GM18861 (cell line): ENCODE results near the gene SYNGR3.
"Not testable (repeated sequence)": the region's sequence is repeated elsewhere in the genome, so short reads cannot be mapped to it uniquely, and the experiment has no call there.

Experiments used
- ATAC-seq: cut with Tn5 transposase; IDR thresholded peaks from one replicate; pipeline ENCODE4 v1.9.1; 2021; ENCODE audit not compliant: unreplicated experiment

SYNGR3 gene

GRCh38 chr16:2006317-2006716 is 16.5 kb downstream of the SYNGR3 start:
- no peak for ATAC-seq

- ATAC-seq = no peak
Observed at GRCh38 chr16:2007081-2007836, 17.5 kb downstream of the SYNGR3 start.

GRCh38 chr16:2008009-2008526 is 18.3 kb downstream of the SYNGR3 start:
- ATAC-seq = no peak

GRCh38 chr16:2008631-2009163 is 18.9 kb downstream of the SYNGR3 start:
- ATAC-seq = no peak

GRCh38 chr16:2009164-2009711 is 19.5 kb downstream of the SYNGR3 start:
- ATAC-seq = peak; percentile 24

- peak; percentile 64 for ATAC-seq
Observed at GRCh38 chr16:2009791-2010510, 20.2 kb downstream of the SYNGR3 start, which contains the start of gene ZNF598. Gene ZNF598 (minus strand): TSS chr16:2009821.

GRCh38 chr16:2011726-2012125 is 22.0 kb downstream of the SYNGR3 start:
- not testable (repeated sequence) for ATAC-seq

GRCh38 chr16:2013527-2013926 is 23.8 kb downstream of the SYNGR3 start:
- ATAC-seq = no peak

- no peak for ATAC-seq
Observed at GRCh38 chr16:2015117-2015946, 25.6 kb downstream of the SYNGR3 start.

- ATAC-seq = no peak
Observed at GRCh38 chr16:2015947-2016208, 26.1 kb downstream of the SYNGR3 start.

GRCh38 chr16:2016407-2016922 is 26.7 kb downstream of the SYNGR3 start:
- no peak for ATAC-seq

- ATAC-seq = no peak
Observed at GRCh38 chr16:2019518-2019920, 29.7 kb downstream of the SYNGR3 start, which contains the start of gene NPW. Gene NPW (plus strand): TSS chr16:2019785.

- no peak for ATAC-seq
Observed at GRCh38 chr16:2019921-2020831, 30.4 kb downstream of the SYNGR3 start.

- no peak for ATAC-seq
Observed at GRCh38 chr16:2022723-2023091, 32.9 kb downstream of the SYNGR3 start.

GRCh38 chr16:2023092-2024031 is 33.6 kb downstream of the SYNGR3 start:
- no peak for ATAC-seq

GRCh38 chr16:2024032-2024420 is 34.3 kb downstream of the SYNGR3 start:
- no peak for ATAC-seq

GRCh38 chr16:2025251-2025650 is 35.5 kb downstream of the SYNGR3 start:
- no peak for ATAC-seq

GRCh38 chr16:2025878-2026460 is 36.2 kb downstream of the SYNGR3 start:
- no peak for ATAC-seq
